WTC11 (cell line): ENCODE results near the gene CCDC60. TPM values are rescaled to one million over a fixed set of nuclear protein-coding genes. Genes with fewer than 3 reads are reported as not detected.

Source experiments
- ATAC-seq: fragments of 200-7000 bp; cut with Tn5 transposase; 2 replicates; pipeline ENCODE4 v1.10.0; 2021; ENCODE audit warnings: mild to moderate bottlenecking, moderate library complexity
- CTCF ChIA-PET: fragments of 300-600 bp; sonication (Branson Sonifier 250); formaldehyde crosslinking; loops from one replicate; lab custom pipeline; 2021; ENCODE audit warnings: antibody characterized with exemption; lab: Charles Lee
- POLR2A ChIA-PET: fragments of 350-600 bp; sonication (Branson Sonifier 250); formaldehyde crosslinking; loops from one replicate; lab custom pipeline; 2021; ENCODE audit warnings: antibody characterized with exemption; lab: Charles Lee
- DNase-seq: peaks from one replicate; pipeline ENCODE4 v3.0.0; 2021; ENCODE audit warnings: low spot score
- H3K27ac Mint-ChIP-seq: 2 replicates; pipeline ENCODE4 v1.8.0; 2021; ENCODE audit warnings: mixed read lengths
- H3K27me3 Mint-ChIP-seq: 2 replicates; pipeline ENCODE4 v1.8.0; 2021; ENCODE audit warnings: low read depth, mild to moderate bottlenecking, moderate library complexity, mixed read lengths
- H3K36me3 Mint-ChIP-seq: 2 replicates; pipeline ENCODE4 v1.8.0; 2021; ENCODE audit warnings: mixed read lengths
- H3K4me1 Mint-ChIP-seq: 2 replicates; pipeline ENCODE4 v1.8.0; 2022; ENCODE audit warnings: mixed read lengths
- H3K4me3 Mint-ChIP-seq: 2 replicates; pipeline ENCODE4 v1.8.0; 2021; ENCODE audit warnings: mild to moderate bottlenecking, moderate library complexity, mixed read lengths
- H3K9me3 Mint-ChIP-seq: 2 replicates; pipeline ENCODE4 v1.8.0; 2021; ENCODE audit warnings: mixed read lengths
- ARID4B ChIP-seq: sonication (generic); formaldehyde crosslinking; IDR thresholded peaks from 2 replicates; pipeline ENCODE4 v1.8.0; 2023; ENCODE audit warnings: missing genetic modification reagents, mild to moderate bottlenecking, borderline replicate concordance
- ATF6 ChIP-seq: sonication (generic); formaldehyde crosslinking; IDR thresholded peaks from 2 replicates; pipeline ENCODE4 v1.8.1; 2023; ENCODE audit warnings: mild to moderate bottlenecking, missing genetic modification reagents
- CBFB ChIP-seq: sonication (generic); formaldehyde crosslinking; IDR thresholded peaks from 2 replicates; pipeline ENCODE4 v1.8.1; 2022; ENCODE audit warnings: mild to moderate bottlenecking, low read depth, missing genetic modification reagents
- ERG ChIP-seq: fragments of 250-450 bp; sonication (Bioruptor Pico); IDR thresholded peaks from 2 replicates; pipeline ENCODE4 v1.8.0; 2021; ENCODE audit warnings: mild to moderate bottlenecking
- KAT7 ChIP-seq: sonication (generic); formaldehyde crosslinking; IDR thresholded peaks from 2 replicates; pipeline ENCODE4 v1.8.1; 2023; ENCODE audit warnings: missing genetic modification reagents, mild to moderate bottlenecking, borderline replicate concordance
- MAX ChIP-seq: sonication (generic); formaldehyde crosslinking; IDR thresholded peaks from 2 replicates; pipeline ENCODE4 v1.8.0; 2022; ENCODE audit warnings: mild to moderate bottlenecking, missing genetic modification reagents
- NFATC4 ChIP-seq: fragments of 250-450 bp; sonication (Bioruptor Pico); IDR thresholded peaks from 2 replicates; pipeline ENCODE4 v1.9.0; 2021; ENCODE audit warnings: mild to moderate bottlenecking
- NFYB ChIP-seq: sonication (generic); formaldehyde crosslinking; conservative IDR thresholded peaks from 2 replicates; pipeline ENCODE4 v1.8.0; 2022; ENCODE audit warnings: low read depth, missing genetic modification reagents
- SMAD4 ChIP-seq: sonication (generic); formaldehyde crosslinking; IDR thresholded peaks from 2 replicates; pipeline ENCODE4 v1.8.0; 2022; ENCODE audit warnings: mild to moderate bottlenecking, missing genetic modification reagents
- TCF7 ChIP-seq: sonication (generic); formaldehyde crosslinking; IDR thresholded peaks from 2 replicates; pipeline ENCODE4 v1.8.0; 2022; ENCODE audit warnings: mild to moderate bottlenecking, low read depth, missing genetic modification reagents, moderate library complexity
- TEAD4 ChIP-seq: sonication (generic); formaldehyde crosslinking; IDR thresholded peaks from 2 replicates; pipeline ENCODE4 v1.8.0; 2022; ENCODE audit warnings: mild to moderate bottlenecking, missing genetic modification reagents
- USF2 ChIP-seq: sonication (generic); formaldehyde crosslinking; IDR thresholded peaks from 2 replicates; pipeline ENCODE4 v1.8.1; 2023; ENCODE audit warnings: mild to moderate bottlenecking, missing genetic modification reagents, moderate library complexity
- ZBTB21 ChIP-seq: sonication (generic); formaldehyde crosslinking; IDR thresholded peaks from 2 replicates; pipeline ENCODE4 v1.8.1; 2023; ENCODE audit warnings: mild to moderate bottlenecking, missing genetic modification reagents, borderline replicate concordance
- ZBTB43 ChIP-seq: sonication (generic); formaldehyde crosslinking; IDR thresholded peaks from 2 replicates; pipeline ENCODE4 v1.8.1; 2023; ENCODE audit warnings: mild to moderate bottlenecking, missing genetic modification reagents
- ZNF263 ChIP-seq: sonication (generic); formaldehyde crosslinking; IDR thresholded peaks from 2 replicates; pipeline ENCODE4 v1.8.1; 2022; ENCODE audit warnings: low read depth, mild to moderate bottlenecking, moderate library complexity, missing genetic modification reagents
- ZNF512 ChIP-seq: sonication (generic); formaldehyde crosslinking; IDR thresholded peaks from 2 replicates; pipeline ENCODE4 v1.8.1; 2022; ENCODE audit warnings: missing genetic modification reagents, borderline replicate concordance
- ZNF671 ChIP-seq: fragments of 250-450 bp; sonication (Bioruptor Pico); IDR thresholded peaks from 2 replicates; pipeline ENCODE4 v1.8.0; 2021; ENCODE audit warnings: mild to moderate bottlenecking
- total RNA-seq: library from RNA; stranded (reverse); gene quantifications from 3 replicates; pipeline ENCODE4 v1.2.3, GENCODE V29; 2021

Gene CCDC60
- total RNA-seq, 1 experiment from 2014 or later: 1.1 TPM

GRCh38 chr12:119479121-119479561, 144.6 kb downstream of the CCDC60 start:
- POLR2A ChIA-PET: interaction anchor here (0.5 to 0.6 kb wide), 2 partner anchors 8 to 1337 kb away, joined by 4 read pairs; no protein-coding TSS in a partner anchor
- ATAC-seq (no peak), DNase-seq (no peak)
- CTCF ChIA-PET: interaction anchor here (1.3 to 1.4 kb wide), 2 partner anchors 35 to 164 kb away, joined by 4 to 6 read pairs; no protein-coding TSS in a partner anchor
- Mint-ChIP-seq H3K4me3 (no peak overlapping the region), H3K9me3 (peaks cover 12% of the 10 kb centered on the region), H3K27me3 (peaks cover 5% of the 10 kb centered on the region; the same call in 1 of the 2 replicates), H3K36me3 (no peaks in the 10 kb centered on the region), H3K4me1 (no peaks in the 10 kb centered on the region), H3K27ac (no peak overlapping the region)
- TF ChIP-seq ZBTB21: no peak
- TF ChIP-seq ZNF512 (CRISPR knock-in tag): no peak
- no peak for TF ChIP-seq CBFB
- no peak for TF ChIP-seq TEAD4 (CRISPR knock-in tag)
- TF ChIP-seq KAT7: no peak
- TF ChIP-seq NFYB (CRISPR knock-in tag): no peak
- no peak for TF ChIP-seq MAX (CRISPR knock-in tag)
- no peak for TF ChIP-seq ZNF263 (CRISPR knock-in tag)
- TF ChIP-seq, all 79 proteins: peak for 0

GRCh38 chr12:119480551-119480950, 146.0 kb downstream of the CCDC60 start:
- no peaks in the 10 kb centered on the region for H3K36me3 Mint-ChIP-seq
- DNase-seq (no peak), ATAC-seq (no peak)
- H3K27ac Mint-ChIP-seq: no peak overlapping the region
- POLR2A ChIA-PET: no interaction called here
- TF ChIP-seq ATF6 (CRISPR knock-in tag) (no peak), TEAD4 (CRISPR knock-in tag) (no peak), ARID4B (CRISPR knock-in tag) (no peak)
- peaks cover 5% of the 10 kb centered on the region; the same call in 1 of the 2 replicates for H3K27me3 Mint-ChIP-seq
- H3K4me3 Mint-ChIP-seq: no peak overlapping the region
- CTCF ChIA-PET: interaction anchor here (1.4 kb wide), 1 partner anchor 36 kb away, joined by 4 read pairs; no protein-coding TSS in a partner anchor
- peaks cover 2% of the 10 kb centered on the region; the same call in 1 of the 2 replicates for H3K4me1 Mint-ChIP-seq
- H3K9me3 Mint-ChIP-seq: peaks cover 12% of the 10 kb centered on the region

- POLR2A ChIA-PET: interaction anchor here (0.9 kb wide), 1 partner anchor 10 kb away, joined by 3 read pairs; no protein-coding TSS in a partner anchor
- ATAC-seq: peak; percentile 95
- no peaks in the 10 kb centered on the region; the same call in 1 of the 2 replicates for H3K27me3 Mint-ChIP-seq
- peak; percentile 22 for DNase-seq
- H3K4me3 Mint-ChIP-seq: no peak overlapping the region
- peaks cover 18% of the 10 kb centered on the region for H3K4me1 Mint-ChIP-seq
- H3K9me3 Mint-ChIP-seq: peaks cover 15% of the 10 kb centered on the region
- H3K27ac Mint-ChIP-seq: 0 out of 2 replicates have a peak overlapping the region, but pooled peaks have one; percentile 43
- H3K36me3 Mint-ChIP-seq: no peaks in the 10 kb centered on the region
- CTCF ChIA-PET: interaction anchor here (0.5 to 1.0 kb wide), 3 partner anchors 11 to 714 kb away, joined by 3 to 8 read pairs (median 4); partner anchors contain the start of gene RPLP0
- TF ChIP-seq USF2 (CRISPR knock-in tag): no peak
- no peak for TF ChIP-seq ZNF671 (CRISPR knock-in tag)
- no peak for TF ChIP-seq SMAD4
- no peak for TF ChIP-seq NFATC4 (CRISPR knock-in tag)
- no peak for TF ChIP-seq ERG (CRISPR knock-in tag)
- TF ChIP-seq ZBTB43 (CRISPR knock-in tag): no peak
- no peak for TF ChIP-seq TCF7
- no peak for TF ChIP-seq NFYB (CRISPR knock-in tag)
Measured at GRCh38 chr12:119486599-119487154, 152.1 kb downstream of the CCDC60 start.
